ENCODE results near the gene C2CD3.

C2CD3 gene

GRCh38 chr11:74018331-74019005 lies 152.3 kb downstream of the C2CD3 start:
- DNase-seq, result peak; percentile 97

- no peak for DNase-seq
These were observed 153.2 kb downstream of the C2CD3 start for GRCh38 chr11:74017631-74018030.

- DNase-seq, result no peak
These were observed 154.7 kb downstream of the C2CD3 start for GRCh38 chr11:74015919-74016684.

- no peak for DNase-seq
These were observed 155.9 kb downstream of the C2CD3 start for GRCh38 chr11:74014880-74015279.

- DNase-seq, result no peak
These were observed 157.7 kb downstream of the C2CD3 start for GRCh38 chr11:74013141-74013540.

- DNase-seq, result no peak
These were observed 158.6 kb downstream of the C2CD3 start for GRCh38 chr11:74012074-74012809.

GRCh38 chr11:74011360-74012073 lies 159.3 kb downstream of the C2CD3 start:
- no peak for DNase-seq

GRCh38 chr11:74010306-74011300 lies 160.2 kb downstream of the C2CD3 start:
- no peak for DNase-seq

- DNase-seq, result no peak
These were observed 161.0 kb downstream of the C2CD3 start for GRCh38 chr11:74009675-74010305.

- DNase-seq, result no peak
These were observed 161.6 kb downstream of the C2CD3 start for GRCh38 chr11:74009230-74009547.

- DNase-seq, result no peak
These were observed 162.2 kb downstream of the C2CD3 start, which contains the start of gene UCP3 for GRCh38 chr11:74008373-74009229. UCP3 (minus strand) TSS chr11:74009085; CDS start chr11:74007042, 2,043 bp downstream.

GRCh38 chr11:74007691-74008372 lies 163.0 kb downstream of the C2CD3 start:
- DNase-seq, result no peak

- no peak for DNase-seq
These were observed 164.0 kb downstream of the C2CD3 start for GRCh38 chr11:74006743-74007304.

GRCh38 chr11:74005721-74006517 lies 164.9 kb downstream of the C2CD3 start:
- DNase-seq, result no peak

- DNase-seq, result no peak
These were observed 165.8 kb downstream of the C2CD3 start for GRCh38 chr11:74004759-74005615.

- no peak for DNase-seq
These were observed 166.6 kb downstream of the C2CD3 start for GRCh38 chr11:74004046-74004695.

- DNase-seq, result no peak
These were observed 168.0 kb downstream of the C2CD3 start for GRCh38 chr11:74002832-74003231.
